HUES64 (cell line): Measurements from ENCODE around the gene LGALS3BP.

Experiments
- H3K27ac ChIP-seq: 2 replicates; pipeline ENCODE4 v1.7.0; 2013; ENCODE audit warnings: low read depth, low read length, inconsistent platforms
- H3K27me3 ChIP-seq: 2 replicates; pipeline ENCODE4 v1.6.1; 2013; ENCODE audit warnings: mild to moderate bottlenecking, low read length; ENCODE audit not compliant: insufficient read depth
- H3K36me3 ChIP-seq: 2 replicates; pipeline ENCODE4 v1.6.1; 2013; ENCODE audit warnings: mild to moderate bottlenecking, low read length; ENCODE audit not compliant: insufficient read depth
- H3K4me1 ChIP-seq: 2 replicates; pipeline ENCODE4 v1.6.1; 2013; ENCODE audit warnings: mild to moderate bottlenecking, low read length, moderate library complexity; ENCODE audit not compliant: insufficient read depth
- H3K4me3 ChIP-seq: 2 replicates; pipeline ENCODE4 v1.5.1; 2013; ENCODE audit warnings: mild to moderate bottlenecking, low read length, moderate library complexity
- H3K9ac ChIP-seq: 2 replicates; pipeline ENCODE4 v1.6.1; 2013; ENCODE audit warnings: mild to moderate bottlenecking, low read depth, low read length
- H3K9me3 ChIP-seq: 2 replicates; pipeline ENCODE4 v1.6.1; 2013; ENCODE audit warnings: low read depth, low read length; ENCODE audit not compliant: insufficient read depth
- WGBS: fragments of 150-250, 120-280 bp; methylation state at CpG from one replicate; pipeline ENCODE4 v1.1.7; 2013; ENCODE audit warnings: missing lambda C conversion rate; 5-methylcytosine and 5-hydroxymethylcytosine counted together

The LGALS3BP gene

DNA sequence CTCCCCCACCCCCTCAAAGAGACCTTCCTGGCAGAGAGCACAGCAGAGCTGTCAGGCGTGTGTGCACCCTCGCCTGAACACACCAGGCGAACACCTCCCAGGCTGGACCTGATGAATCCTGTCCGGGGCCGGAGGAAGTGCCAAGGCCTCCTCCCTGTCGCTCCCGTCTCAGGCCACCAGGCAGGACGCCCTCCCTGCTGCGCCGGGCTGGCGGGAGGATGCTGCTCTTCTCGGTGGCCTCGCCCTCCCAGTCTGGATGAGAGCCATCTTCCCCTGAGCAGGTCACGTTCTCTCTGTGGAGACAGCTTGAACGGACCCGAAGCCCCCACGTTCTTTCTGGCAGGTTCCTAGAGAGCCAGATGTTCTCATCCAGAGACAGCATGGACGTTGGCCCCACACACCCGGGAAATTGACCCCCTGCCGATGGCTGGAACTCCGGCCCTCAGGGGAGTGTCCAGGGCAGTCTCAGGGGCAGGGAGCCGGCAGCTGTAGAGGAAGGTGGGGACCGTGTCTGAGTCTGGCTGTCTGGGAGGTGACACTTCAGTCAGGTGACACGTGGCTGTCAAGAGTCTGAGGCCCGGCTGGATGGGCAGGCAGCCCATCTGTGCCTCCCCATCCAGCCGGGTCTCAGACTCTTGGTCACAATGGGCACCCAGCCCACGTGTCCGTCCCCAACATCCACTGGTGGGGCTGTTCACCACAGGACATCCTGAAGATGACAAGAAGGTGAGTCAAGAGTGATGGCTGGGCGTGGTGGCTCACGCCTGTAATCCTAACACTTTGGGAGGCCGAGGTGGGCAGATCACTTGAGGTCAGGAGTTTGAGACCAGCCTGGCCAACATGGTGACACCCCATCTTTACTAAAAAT lies 49.6 kb downstream of the LGALS3BP start:
- Histone ChIP-seq H3K27me3 (no peaks in the 10 kb centered on the region), H3K4me3 (no peak overlapping the region), H3K9ac (no peak overlapping the region), H3K9me3 (no peaks in the 10 kb centered on the region), H3K4me1 (peaks cover 12% of the 10 kb centered on the region; the same call in 1 of the 2 replicates), H3K27ac (no peak overlapping the region), H3K36me3 (no peaks in the 10 kb centered on the region)
- 87% methylated on average over 31 of the region's 31 CpGs for WGBS

DNA sequence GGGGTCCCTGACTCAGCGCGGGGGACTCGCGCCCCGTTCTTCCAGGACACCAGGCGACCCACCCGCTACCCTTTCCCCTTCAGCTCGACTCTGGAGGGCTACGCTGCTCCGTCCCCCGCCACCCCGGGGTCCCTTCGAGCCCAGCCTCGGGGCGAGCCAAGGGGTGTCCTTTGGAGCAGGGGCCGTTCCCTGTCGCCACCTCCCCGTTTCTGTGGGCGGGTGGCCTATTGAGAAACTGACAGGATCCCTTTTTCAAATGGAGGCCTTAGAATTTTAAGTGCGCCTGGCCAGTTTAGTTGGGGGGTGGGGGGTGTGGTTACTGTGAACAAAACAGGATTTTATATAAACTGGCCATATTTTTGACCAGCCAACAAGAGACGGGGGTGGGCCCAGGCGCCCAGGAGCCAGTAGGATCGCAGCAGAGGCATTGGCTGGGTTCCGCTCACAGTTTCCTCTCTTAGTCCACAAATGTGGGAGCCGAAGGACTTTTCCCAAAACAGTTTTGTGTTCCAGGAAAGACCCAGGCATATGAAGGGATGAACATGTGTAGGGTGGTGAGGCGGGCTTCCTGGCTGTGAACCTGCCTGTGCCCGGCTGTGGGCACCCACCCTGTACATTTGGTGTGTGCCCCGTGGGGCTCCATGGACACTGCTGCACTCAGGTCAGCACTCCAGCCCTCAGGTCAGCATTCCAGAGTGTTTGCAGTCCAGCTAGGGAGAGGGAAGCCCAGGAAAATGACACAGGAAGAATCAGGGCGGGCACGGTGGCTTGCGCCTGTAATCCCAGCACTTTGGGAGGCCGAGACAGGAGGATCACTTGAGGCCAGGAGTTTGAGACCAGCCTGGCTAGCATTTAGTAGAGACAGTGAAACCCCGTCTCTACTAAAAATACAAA lies 53.8 kb downstream of the LGALS3BP start:
- Histone ChIP-seq H3K9me3 (no peaks in the 10 kb centered on the region), H3K4me3 (peak overlapping the region; percentile 62), H3K27ac (no peak overlapping the region), H3K9ac (peak overlapping the region; percentile 62), H3K27me3 (no peaks in the 10 kb centered on the region; the same call in 1 of the 2 replicates), H3K4me1 (peaks cover 3% of the 10 kb centered on the region; the same call in 1 of the 2 replicates), H3K36me3 (no peaks in the 10 kb centered on the region)
- 34% methylated on average over 33 of the region's 33 CpGs for WGBS

DNA sequence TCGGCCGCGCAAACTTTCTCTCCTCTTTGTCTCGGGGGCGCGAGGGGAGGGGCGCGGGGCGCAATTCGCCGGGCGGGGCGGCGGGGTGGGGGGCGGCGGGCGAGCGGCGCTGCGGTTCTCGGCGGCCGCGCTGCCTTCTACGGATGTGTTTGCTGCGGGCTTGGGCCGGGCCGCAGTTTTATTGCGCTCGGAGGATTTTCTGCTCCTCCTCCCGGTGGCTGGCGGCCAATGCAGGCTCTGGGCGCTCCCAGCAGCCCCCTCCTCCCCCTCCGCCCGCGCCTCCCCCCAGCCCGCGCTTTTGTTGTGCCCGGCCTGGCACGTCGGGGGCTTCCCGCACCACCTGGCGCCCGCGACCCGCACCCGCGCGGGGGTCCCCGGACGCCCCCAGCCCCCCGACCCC lies 54.5 kb downstream of the LGALS3BP start, which contains the start of gene TIMP2:
TIMP2 (minus strand) TSS at position 154 of the 400 bp plus-strand sequence. CDS start 299 bp downstream, outside the sequence.
- H3K27ac ChIP-seq = no peak within 1 kb of the TSS
- H3K27me3 ChIP-seq = no peaks in the 10 kb centered on the region; the same call in 1 of the 2 replicates
- H3K4me3 ChIP-seq = peak within 1 kb of the TSS; percentile 62
- peaks cover 3% of the 10 kb centered on the region; the same call in 1 of the 2 replicates for H3K4me1 ChIP-seq
- H3K9me3 ChIP-seq = no peaks in the 10 kb centered on the region
- no peaks in the 10 kb centered on the region for H3K36me3 ChIP-seq
- peak within 1 kb of the TSS; percentile 62 for H3K9ac ChIP-seq
- WGBS = under 1% methylated on average over 47 of the region's 52 CpGs

DNA sequence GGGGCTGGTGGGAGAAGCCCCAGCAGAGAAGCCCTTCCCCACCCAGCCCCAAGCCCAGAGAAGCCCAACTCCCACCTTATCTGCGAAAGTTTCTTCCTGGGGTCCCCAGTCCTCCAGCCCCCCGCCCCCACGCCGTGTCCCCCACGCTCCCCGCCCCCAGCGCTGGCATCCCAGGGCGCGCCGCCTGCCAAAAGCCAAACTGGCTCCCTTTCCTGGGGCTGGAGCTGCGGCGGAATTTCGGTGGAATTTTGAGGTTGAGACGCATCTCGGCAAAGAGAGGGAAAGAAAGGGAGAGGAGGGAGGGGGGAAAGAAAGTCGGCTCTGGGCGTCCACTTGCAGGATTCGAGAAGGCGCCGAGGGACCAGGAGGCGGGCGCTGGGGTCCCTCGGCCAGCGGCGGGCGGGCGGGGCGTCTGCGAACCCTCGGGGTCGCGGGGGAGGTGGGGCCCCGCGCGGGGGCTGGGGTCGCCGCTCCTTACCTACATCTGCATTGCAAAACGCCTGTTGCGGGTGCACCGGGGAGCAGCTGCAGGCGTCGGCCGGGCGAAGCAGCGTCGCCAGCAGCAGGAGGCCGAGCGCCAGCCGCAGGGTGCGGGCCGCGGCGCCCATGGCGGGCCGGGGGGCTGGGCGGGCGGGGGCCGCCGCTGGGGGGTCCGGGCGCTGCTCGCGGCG lies 55.1 kb downstream of the LGALS3BP start:
- H3K9ac ChIP-seq = 0 out of 2 replicates have a peak overlapping the region, but pooled peaks have one; percentile 29
- peaks cover 3% of the 10 kb centered on the region; the same call in 1 of the 2 replicates for H3K4me1 ChIP-seq

DNA sequence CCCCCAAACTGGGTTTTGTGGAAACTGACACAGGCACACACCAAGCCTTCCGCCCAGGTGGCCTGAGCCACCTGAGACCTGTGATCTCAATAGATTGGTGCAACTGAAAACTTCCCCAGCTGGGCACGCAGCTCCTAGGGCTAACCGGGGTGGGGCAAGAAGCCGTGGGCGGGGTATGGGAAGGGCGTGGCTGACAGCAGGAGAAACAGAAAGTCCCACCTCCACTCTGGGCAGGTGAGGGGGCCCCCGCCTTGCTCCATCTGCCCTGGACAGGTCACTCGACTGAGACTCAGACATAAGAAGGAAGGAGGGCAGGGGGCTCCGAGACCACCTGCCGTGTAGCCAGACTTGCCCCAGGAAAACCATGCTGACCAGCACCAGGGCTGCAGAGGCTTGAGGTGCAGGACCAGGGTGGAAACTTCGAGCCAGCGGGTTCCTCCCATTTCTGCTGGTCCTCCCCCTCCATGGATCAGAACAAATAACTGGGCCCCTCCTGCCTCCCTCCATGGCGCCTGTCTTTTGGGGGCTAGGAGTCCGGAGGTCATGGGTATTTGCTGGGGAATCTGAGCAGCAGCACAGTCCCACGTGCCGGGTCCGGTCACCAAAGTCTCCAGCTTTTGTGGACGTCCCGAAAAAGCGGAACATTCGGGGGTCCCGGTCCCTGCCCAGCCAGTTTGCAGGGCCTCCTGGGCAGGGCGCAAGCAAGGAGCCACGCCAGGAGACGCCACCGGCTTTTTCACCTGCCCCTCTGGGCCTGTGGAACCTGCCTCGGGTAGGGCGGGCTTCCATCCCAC lies 55.9 kb downstream of the LGALS3BP start:
- H3K27me3 ChIP-seq = no peaks in the 10 kb centered on the region; the same call in 1 of the 2 replicates
- no peaks in the 10 kb centered on the region for H3K36me3 ChIP-seq
- no peak overlapping the region for H3K27ac ChIP-seq
- H3K4me3 ChIP-seq = peak overlapping the region; percentile 61
- H3K9ac ChIP-seq = 0 out of 2 replicates have a peak overlapping the region, but pooled peaks have one; percentile 38
- peaks cover 3% of the 10 kb centered on the region; the same call in 1 of the 2 replicates for H3K4me1 ChIP-seq
- H3K9me3 ChIP-seq = no peaks in the 10 kb centered on the region
- WGBS = 10% methylated on average over 28 of the region's 28 CpGs

More for the DNA sequence above, 55.1 kb downstream of the LGALS3BP start:
- Histone ChIP-seq H3K27ac (no peak overlapping the region), H3K36me3 (no peaks in the 10 kb centered on the region), H3K4me3 (peak overlapping the region; percentile 61), H3K27me3 (no peaks in the 10 kb centered on the region; the same call in 1 of the 2 replicates), H3K9me3 (no peaks in the 10 kb centered on the region)
- under 1% methylated on average over 60 of the region's 64 CpGs for WGBS

DNA sequence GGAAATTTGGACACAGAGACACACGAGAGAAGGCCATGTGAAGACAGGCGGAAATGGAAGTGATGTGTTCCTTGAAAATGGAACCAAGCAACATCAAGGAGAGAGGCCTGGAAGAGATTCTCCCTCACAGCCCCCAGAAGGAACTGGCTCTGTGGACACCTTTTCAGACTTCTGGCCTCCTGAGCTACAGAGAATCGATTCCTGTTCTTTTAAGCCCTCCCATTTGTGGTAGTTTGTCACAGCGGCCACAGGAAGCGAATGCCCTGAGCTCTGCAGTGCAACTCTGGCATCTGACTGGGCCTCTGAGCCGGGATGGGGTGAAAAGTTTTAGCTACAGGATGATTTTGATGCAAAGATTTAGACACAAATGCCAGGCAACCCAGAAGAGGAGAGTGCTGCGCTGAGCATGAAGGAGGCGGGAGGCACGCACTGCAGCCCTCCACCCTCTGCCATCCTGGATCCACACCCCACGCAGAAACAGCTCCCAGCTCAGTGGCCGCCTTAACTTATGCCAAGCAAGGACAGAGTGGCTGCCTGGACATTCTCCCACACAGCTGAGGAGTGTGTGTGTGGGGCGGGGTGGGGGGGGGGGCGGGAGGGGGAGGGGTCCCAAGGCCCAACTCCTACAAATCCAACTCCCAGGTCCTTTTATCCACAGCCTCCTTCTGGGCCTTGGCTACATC lies 56.8 kb downstream of the LGALS3BP start:
- Histone ChIP-seq H3K4me3 (peak overlapping the region; percentile 61), H3K4me1 (peaks cover 3% of the 10 kb centered on the region; the same call in 1 of the 2 replicates), H3K27ac (no peak overlapping the region), H3K36me3 (no peaks in the 10 kb centered on the region), H3K9ac (no peak overlapping the region), H3K9me3 (no peaks in the 10 kb centered on the region), H3K27me3 (no peaks in the 10 kb centered on the region; the same call in 1 of the 2 replicates)
- WGBS = 90% methylated on average over 10 of the region's 13 CpGs

DNA sequence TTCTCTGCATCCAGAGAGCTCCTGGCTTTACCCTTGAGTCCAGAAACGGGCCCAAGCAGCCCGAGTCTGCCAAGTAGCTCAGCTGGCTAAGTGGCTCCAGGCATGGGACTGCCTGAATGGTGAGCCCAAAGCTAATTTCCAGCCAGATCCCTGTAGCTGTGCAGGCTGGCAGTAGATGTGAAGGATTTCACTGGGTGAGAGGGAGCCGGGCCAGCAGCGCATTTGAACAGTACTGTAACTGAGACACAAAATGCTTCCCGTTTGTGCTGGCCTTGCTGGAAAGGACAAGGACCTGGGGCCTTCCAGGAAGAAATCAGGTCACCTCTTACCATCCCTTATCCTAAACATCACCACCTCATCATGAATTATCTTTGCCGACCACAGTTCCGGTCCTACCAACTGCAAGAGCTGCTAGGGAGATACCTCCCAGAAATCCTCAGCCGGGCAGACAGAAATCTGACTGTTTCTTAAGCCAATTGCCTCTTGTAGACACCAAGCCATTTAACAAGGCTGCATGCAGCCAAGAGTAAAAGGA lies 58.2 kb downstream of the LGALS3BP start:
- WGBS = 95% methylated on average over 8 of the region's 8 CpGs
- no peak overlapping the region for H3K9ac ChIP-seq
- no peak overlapping the region for H3K27ac ChIP-seq
- H3K27me3 ChIP-seq = no peaks in the 10 kb centered on the region; the same call in 1 of the 2 replicates
- H3K9me3 ChIP-seq = no peaks in the 10 kb centered on the region
- H3K4me1 ChIP-seq = peaks cover 4% of the 10 kb centered on the region
- no peak overlapping the region for H3K4me3 ChIP-seq
- H3K36me3 ChIP-seq = no peaks in the 10 kb centered on the region
